ENCODE data around the gene BRIP1.

DNA sequence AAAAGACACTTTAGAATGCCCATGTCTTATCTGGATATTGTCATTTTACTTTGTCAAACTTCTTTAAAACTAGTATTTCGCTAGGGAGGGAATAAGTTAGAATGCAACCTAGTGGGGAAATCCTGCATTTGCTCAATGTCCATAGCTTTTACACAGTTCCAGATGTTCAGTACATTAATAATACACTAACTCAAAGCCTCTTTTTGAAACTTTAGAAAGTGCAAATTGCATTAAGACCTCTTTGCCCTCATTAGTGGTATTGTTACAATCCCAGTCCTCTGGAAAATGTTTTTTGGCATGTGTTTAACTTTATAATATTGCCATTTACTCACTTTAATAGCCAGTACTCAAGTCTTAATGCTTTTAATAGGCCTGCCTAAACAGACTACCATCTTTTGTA is 106.8 kb downstream of the BRIP1 start:
- TF ChIP-seq ZNF70 (CRISPR knock-in tag; IDR thresholded peaks at IDR 0.05) (0 out of 2 replicates have a peak, but pooled peaks have one; percentile 40), OSR1 (CRISPR knock-in tag; IDR thresholded peaks at IDR 0.05) (no peak), ARNTL (CRISPR knock-in tag; IDR thresholded peaks at IDR 0.05; ENCODE audit: borderline replicate concordance, low read depth) (no peak), PPARA (CRISPR knock-in tag; IDR thresholded peaks at IDR 0.05; ENCODE audit: borderline replicate concordance) (no peak), ZFP3 (CRISPR knock-in tag; IDR thresholded peaks at IDR 0.05) (no peak), ZFP30 (CRISPR knock-in tag; IDR thresholded peaks at IDR 0.05) (no peak), CSDC2 (CRISPR knock-in tag; IDR thresholded peaks at IDR 0.05) (no peak), RARB (CRISPR knock-in tag; IDR thresholded peaks at IDR 0.05) (no peak), ZC3H10 (CRISPR knock-in tag; IDR thresholded peaks at IDR 0.05) (no peak)
- TF ChIP-seq, protein P1, sequence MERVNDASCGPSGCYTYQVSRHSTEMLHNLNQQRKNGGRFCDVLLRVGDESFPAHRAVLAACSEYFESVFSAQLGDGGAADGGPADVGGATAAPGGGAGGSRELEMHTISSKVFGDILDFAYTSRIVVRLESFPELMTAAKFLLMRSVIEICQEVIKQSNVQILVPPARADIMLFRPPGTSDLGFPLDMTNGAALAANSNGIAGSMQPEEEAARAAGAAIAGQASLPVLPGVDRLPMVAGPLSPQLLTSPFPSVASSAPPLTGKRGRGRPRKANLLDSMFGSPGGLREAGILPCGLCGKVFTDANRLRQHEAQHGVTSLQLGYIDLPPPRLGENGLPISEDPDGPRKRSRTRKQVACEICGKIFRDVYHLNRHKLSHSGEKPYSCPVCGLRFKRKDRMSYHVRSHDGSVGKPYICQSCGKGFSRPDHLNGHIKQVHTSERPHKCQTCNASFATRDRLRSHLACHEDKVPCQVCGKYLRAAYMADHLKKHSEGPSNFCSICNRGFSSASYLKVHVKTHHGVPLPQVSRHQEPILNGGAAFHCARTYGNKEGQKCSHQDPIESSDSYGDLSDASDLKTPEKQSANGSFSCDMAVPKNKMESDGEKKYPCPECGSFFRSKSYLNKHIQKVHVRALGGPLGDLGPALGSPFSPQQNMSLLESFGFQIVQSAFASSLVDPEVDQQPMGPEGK (CRISPR knock-in tag; IDR thresholded peaks at IDR 0.05; ENCODE audit: borderline replicate concordance): 0 out of 2 replicates have a peak, but pooled peaks have one; percentile 24
- TF ChIP-seq, protein P2, sequence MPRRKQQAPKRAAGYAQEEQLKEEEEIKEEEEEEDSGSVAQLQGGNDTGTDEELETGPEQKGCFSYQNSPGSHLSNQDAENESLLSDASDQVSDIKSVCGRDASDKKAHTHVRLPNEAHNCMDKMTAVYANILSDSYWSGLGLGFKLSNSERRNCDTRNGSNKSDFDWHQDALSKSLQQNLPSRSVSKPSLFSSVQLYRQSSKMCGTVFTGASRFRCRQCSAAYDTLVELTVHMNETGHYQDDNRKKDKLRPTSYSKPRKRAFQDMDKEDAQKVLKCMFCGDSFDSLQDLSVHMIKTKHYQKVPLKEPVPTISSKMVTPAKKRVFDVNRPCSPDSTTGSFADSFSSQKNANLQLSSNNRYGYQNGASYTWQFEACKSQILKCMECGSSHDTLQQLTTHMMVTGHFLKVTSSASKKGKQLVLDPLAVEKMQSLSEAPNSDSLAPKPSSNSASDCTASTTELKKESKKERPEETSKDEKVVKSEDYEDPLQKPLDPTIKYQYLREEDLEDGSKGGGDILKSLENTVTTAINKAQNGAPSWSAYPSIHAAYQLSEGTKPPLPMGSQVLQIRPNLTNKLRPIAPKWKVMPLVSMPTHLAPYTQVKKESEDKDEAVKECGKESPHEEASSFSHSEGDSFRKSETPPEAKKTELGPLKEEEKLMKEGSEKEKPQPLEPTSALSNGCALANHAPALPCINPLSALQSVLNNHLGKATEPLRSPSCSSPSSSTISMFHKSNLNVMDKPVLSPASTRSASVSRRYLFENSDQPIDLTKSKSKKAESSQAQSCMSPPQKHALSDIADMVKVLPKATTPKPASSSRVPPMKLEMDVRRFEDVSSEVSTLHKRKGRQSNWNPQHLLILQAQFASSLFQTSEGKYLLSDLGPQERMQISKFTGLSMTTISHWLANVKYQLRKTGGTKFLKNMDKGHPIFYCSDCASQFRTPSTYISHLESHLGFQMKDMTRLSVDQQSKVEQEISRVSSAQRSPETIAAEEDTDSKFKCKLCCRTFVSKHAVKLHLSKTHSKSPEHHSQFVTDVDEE (CRISPR knock-in tag; IDR thresholded peaks at IDR 0.05): peak; percentile 81
- TF ChIP-seq, protein P3, sequence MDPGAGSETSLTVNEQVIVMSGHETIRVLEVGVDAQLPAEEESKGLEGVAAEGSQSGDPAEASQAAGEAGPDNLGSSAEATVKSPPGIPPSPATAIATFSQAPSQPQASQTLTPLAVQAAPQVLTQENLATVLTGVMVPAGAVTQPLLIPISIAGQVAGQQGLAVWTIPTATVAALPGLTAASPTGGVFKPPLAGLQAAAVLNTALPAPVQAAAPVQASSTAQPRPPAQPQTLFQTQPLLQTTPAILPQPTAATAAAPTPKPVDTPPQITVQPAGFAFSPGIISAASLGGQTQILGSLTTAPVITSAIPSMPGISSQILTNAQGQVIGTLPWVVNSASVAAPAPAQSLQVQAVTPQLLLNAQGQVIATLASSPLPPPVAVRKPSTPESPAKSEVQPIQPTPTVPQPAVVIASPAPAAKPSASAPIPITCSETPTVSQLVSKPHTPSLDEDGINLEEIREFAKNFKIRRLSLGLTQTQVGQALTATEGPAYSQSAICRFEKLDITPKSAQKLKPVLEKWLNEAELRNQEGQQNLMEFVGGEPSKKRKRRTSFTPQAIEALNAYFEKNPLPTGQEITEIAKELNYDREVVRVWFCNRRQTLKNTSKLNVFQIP (CRISPR knock-in tag; IDR thresholded peaks at IDR 0.05; ENCODE audit: borderline replicate concordance, low read depth): no peak

Measured in SK-N-SH treated with all-trans-retinoic acid at 6 μM for 48 hours (cell line).